ENCODE measurements around the gene APOA5. TPM values are rescaled to one million over a fixed set of nuclear protein-coding genes. Genes with fewer than 3 reads are reported as not detected.

Gene APOA5
- total and polyA plus RNA-seq, 2 of the 13 experiments (the other 11 are each of a cell fraction or from before 2014, with no cell fraction given) = 44.0 to 49.1 TPM

GRCh38 chr11:116792144-116792868, 627 bp upstream of the APOA5 start (continued):
- TF ChIP-seq CSRNP2 (CRISPR knock-in tag; conservative IDR thresholded peaks at IDR 0.05; ENCODE audit: low read depth) (no peak), REPIN1 (CRISPR knock-in tag; IDR thresholded peaks at IDR 0.05; ENCODE audit: borderline replicate concordance, low read depth) (peak; percentile 34; the same call in 1 of the 2 replicates), ZNF790 (CRISPR knock-in tag; IDR thresholded peaks at IDR 0.05; ENCODE audit: borderline replicate concordance) (no peak), STAG1 (CRISPR knock-in tag; IDR thresholded peaks at IDR 0.05) (peak; percentile 20; the same call in 1 of the 2 replicates), ZBED4 (CRISPR knock-in tag; IDR thresholded peaks at IDR 0.05; ENCODE audit: borderline replicate concordance) (no peak; the same call in 1 of the 2 replicates), RFXAP (CRISPR knock-in tag; IDR thresholded peaks at IDR 0.05; ENCODE audit: borderline replicate concordance) (peak; percentile 28; the same call in 1 of the 2 replicates), HNRNPK (IDR thresholded peaks at IDR 0.05; ENCODE audit: low read depth, low read length, poor library complexity, severe bottlenecking) (no peak), ZNF484 (CRISPR knock-in tag; IDR thresholded peaks at IDR 0.05; ENCODE audit: borderline replicate concordance, low read depth) (no peak), THAP11 (CRISPR knock-in tag; IDR thresholded peaks at IDR 0.05) (peak; percentile 53), PHB2 (IDR thresholded peaks at IDR 0.05; ENCODE audit: partially characterized antibody) (no peak), NFYC (CRISPR knock-in tag; IDR thresholded peaks at IDR 0.05) (no peak), ZBTB42 (CRISPR knock-in tag; IDR thresholded peaks at IDR 0.05) (no peak), ZNF317 (CRISPR knock-in tag; IDR thresholded peaks at IDR 0.05) (no peak), ZNF609 (CRISPR knock-in tag; IDR thresholded peaks at IDR 0.05; ENCODE audit: borderline replicate concordance) (peak; percentile 58; the same call in 1 of the 2 replicates), TARDBP (CRISPR knock-in tag; IDR thresholded peaks at IDR 0.05) (peak; percentile 65; the same call in 1 of the 2 replicates), ZNF256 (CRISPR knock-in tag; conservative IDR thresholded peaks at IDR 0.05) (no peak)
- TF ChIP-seq, protein P1, sequence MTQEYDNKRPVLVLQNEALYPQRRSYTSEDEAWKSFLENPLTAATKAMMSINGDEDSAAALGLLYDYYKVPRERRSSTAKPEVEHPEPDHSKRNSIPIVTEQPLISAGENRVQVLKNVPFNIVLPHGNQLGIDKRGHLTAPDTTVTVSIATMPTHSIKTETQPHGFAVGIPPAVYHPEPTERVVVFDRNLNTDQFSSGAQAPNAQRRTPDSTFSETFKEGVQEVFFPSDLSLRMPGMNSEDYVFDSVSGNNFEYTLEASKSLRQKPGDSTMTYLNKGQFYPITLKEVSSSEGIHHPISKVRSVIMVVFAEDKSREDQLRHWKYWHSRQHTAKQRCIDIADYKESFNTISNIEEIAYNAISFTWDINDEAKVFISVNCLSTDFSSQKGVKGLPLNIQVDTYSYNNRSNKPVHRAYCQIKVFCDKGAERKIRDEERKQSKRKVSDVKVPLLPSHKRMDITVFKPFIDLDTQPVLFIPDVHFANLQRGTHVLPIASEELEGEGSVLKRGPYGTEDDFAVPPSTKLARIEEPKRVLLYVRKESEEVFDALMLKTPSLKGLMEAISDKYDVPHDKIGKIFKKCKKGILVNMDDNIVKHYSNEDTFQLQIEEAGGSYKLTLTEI (CRISPR knock-in tag; conservative IDR thresholded peaks at IDR 0.05) = no peak

Data from HepG2 (cell line).